HepG2 (cell line): ENCODE measurements around the gene FAM78A. TPM values are rescaled to one million over a fixed set of nuclear protein-coding genes. Genes with fewer than 3 reads are reported as not detected.

Experiments
- AHDC1 ChIP-seq: sonication (generic); formaldehyde crosslinking; IDR thresholded peaks from 2 replicates; pipeline ENCODE4 v1.5.1; 2020; ENCODE audit warnings: mild to moderate bottlenecking, missing genetic modification reagents, borderline replicate concordance
- ARID4A ChIP-seq: sonication (generic); formaldehyde crosslinking; IDR thresholded peaks from 2 replicates; pipeline ENCODE4 v1.5.0; 2020; ENCODE audit warnings: mild to moderate bottlenecking, missing genetic modification reagents, borderline replicate concordance
- BCLAF1 ChIP-seq: fragments of 450-650 bp; IDR thresholded peaks from 2 replicates; pipeline ENCODE4 v1.6.1; 2017; ENCODE audit warnings: mild to moderate bottlenecking
- FOXM1 ChIP-seq: sonication (generic); formaldehyde crosslinking; IDR thresholded peaks from 2 replicates; pipeline ENCODE4 v1.5.0; 2020; ENCODE audit warnings: missing genetic modification reagents
- FOXP4 ChIP-seq: sonication (generic); formaldehyde crosslinking; IDR thresholded peaks from 2 replicates; pipeline ENCODE4 v1.4.0; 2020; ENCODE audit warnings: missing genetic modification reagents
- NFKB2 ChIP-seq: sonication (generic); formaldehyde crosslinking; IDR thresholded peaks from 2 replicates; pipeline ENCODE4 v1.4.0; 2020; ENCODE audit warnings: missing genetic modification reagents, borderline replicate concordance
- ZNF101 ChIP-seq: sonication (generic); formaldehyde crosslinking; IDR thresholded peaks from 2 replicates; pipeline ENCODE4 v1.4.0; 2020; ENCODE audit warnings: mild to moderate bottlenecking, low read depth, missing genetic modification reagents, borderline replicate concordance
- ZNF121 ChIP-seq: sonication (generic); formaldehyde crosslinking; IDR thresholded peaks from 2 replicates; pipeline ENCODE4 v1.5.0; 2020; ENCODE audit warnings: mild to moderate bottlenecking, missing genetic modification reagents
- ZNF160 ChIP-seq: sonication (generic); formaldehyde crosslinking; IDR thresholded peaks from 2 replicates; pipeline ENCODE4 v1.8.0; 2022; ENCODE audit warnings: mild to moderate bottlenecking, inconsistent platforms, missing genetic modification reagents
- ZNF567 ChIP-seq: sonication (generic); formaldehyde crosslinking; IDR thresholded peaks from 2 replicates; pipeline ENCODE4 v1.8.1; 2023; ENCODE audit warnings: mild to moderate bottlenecking, missing genetic modification reagents, borderline replicate concordance
- polyA plus RNA-seq, 8 experiments: library from polyadenylated mRNA; depleted of rRNA in 3 of 8; stranded (reverse) in 7 of 8; unstranded in 1 of 8; fragments of >200 nt; fragmentation: Illumina TruSeq in 4 of 8; extraction: Trizol in 4 of 8; gene quantifications; 2 replicates each; pipeline versions ENCODE4 v1.2.1 to v1.2.3, GENCODE V29; 2011 to 2016; ENCODE audit warnings: low read depth in 4 of 8, missing spikeins in 1 of 8, mixed read lengths in 1 of 8; ENCODE audit not compliant: insufficient read depth in 1 of 8
- total RNA-seq, 5 experiments: library from RNA; depleted of rRNA; stranded (reverse); fragments of >200 nt; fragmentation: Illumina TruSeq; extraction: Trizol; gene quantifications; 2 replicates each; pipeline ENCODE4 v1.2.3, GENCODE V29; 2016; ENCODE audit warnings: low read depth in 1 of 5
- TF ChIP-seq, protein P1 (sequence below): sonication (generic); formaldehyde crosslinking; IDR thresholded peaks from 2 replicates; pipeline ENCODE4 v1.4.0; 2020; ENCODE audit warnings: missing genetic modification reagents, borderline replicate concordance

FAM78A gene
- total and polyA plus RNA-seq, 2 of the 13 experiments (the other 11 are each of a cell fraction or from before 2014, with no cell fraction given) = 0.18 to 0.62 TPM

DNA sequence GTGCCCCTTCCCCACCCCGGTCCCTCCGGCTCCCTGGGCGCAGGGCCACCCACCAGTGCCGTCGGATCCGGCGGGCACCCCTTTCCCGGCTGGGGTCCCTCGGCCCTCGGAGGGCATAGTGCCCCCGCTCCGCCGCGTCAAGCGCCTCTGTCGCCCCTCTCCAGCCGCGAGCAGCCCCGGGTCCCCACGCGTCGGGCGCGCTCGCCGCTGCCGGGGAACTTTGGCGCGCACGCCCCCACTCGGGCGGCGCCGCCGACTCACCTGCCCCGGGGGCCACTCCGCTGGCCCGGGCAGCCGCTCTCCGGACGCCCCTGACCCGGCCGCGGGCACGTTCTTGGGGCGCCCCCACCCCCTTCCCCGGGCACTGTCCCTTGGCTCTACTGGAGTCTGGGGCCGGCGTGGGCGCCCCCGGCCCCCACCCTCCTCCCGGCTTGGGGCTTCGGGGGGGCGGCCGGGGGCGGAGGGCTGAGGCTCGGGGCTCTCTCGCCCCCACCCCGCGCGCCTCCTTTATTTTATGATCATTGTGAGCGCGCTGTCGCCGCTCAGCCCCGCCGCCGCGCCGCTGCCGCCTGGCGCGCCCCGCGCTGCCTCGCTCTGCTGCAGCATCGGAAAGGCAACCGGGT lies 1.1 kb upstream of the FAM78A start (continued):
- TF ChIP-seq ARID4A (CRISPR knock-in tag) (no peak), ZNF101 (no peak), ZNF567 (CRISPR knock-in tag) (no peak), ZNF160 (CRISPR knock-in tag) (no peak), AHDC1 (CRISPR knock-in tag) (no peak), FOXP4 (CRISPR knock-in tag) (no peak), NFKB2 (CRISPR knock-in tag) (no peak), ZNF121 (CRISPR knock-in tag) (no peak), FOXM1 (CRISPR knock-in tag) (no peak), BCLAF1 (no peak)
- TF ChIP-seq, protein P1, sequence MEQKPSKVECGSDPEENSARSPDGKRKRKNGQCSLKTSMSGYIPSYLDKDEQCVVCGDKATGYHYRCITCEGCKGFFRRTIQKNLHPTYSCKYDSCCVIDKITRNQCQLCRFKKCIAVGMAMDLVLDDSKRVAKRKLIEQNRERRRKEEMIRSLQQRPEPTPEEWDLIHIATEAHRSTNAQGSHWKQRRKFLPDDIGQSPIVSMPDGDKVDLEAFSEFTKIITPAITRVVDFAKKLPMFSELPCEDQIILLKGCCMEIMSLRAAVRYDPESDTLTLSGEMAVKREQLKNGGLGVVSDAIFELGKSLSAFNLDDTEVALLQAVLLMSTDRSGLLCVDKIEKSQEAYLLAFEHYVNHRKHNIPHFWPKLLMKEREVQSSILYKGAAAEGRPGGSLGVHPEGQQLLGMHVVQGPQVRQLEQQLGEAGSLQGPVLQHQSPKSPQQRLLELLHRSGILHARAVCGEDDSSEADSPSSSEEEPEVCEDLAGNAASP = no peak
